ENCODE data around the gene MIAT.

GRCh38 chr22:26612652-26613051, 44.7 kb upstream of the MIAT start:
- TF ChIP-seq, protein P1, sequence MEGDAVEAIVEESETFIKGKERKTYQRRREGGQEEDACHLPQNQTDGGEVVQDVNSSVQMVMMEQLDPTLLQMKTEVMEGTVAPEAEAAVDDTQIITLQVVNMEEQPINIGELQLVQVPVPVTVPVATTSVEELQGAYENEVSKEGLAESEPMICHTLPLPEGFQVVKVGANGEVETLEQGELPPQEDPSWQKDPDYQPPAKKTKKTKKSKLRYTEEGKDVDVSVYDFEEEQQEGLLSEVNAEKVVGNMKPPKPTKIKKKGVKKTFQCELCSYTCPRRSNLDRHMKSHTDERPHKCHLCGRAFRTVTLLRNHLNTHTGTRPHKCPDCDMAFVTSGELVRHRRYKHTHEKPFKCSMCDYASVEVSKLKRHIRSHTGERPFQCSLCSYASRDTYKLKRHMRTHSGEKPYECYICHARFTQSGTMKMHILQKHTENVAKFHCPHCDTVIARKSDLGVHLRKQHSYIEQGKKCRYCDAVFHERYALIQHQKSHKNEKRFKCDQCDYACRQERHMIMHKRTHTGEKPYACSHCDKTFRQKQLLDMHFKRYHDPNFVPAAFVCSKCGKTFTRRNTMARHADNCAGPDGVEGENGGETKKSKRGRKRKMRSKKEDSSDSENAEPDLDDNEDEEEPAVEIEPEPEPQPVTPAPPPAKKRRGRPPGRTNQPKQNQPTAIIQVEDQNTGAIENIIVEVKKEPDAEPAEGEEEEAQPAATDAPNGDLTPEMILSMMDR (IDR thresholded peaks at IDR 0.05): no peak
- no peak for TF ChIP-seq POLR2AphosphoS5 (IDR thresholded peaks at IDR 0.05)
- TF ChIP-seq EP300 (IDR thresholded peaks at IDR 0.05): no peak

Data from gastroesophageal sphincter (tissue), 3 donors.